Stimulated activated CD4-positive, alpha-beta T cell treated with anti-CD3 and anti-CD28 coated beads, Interleukin-4, amount 100 ng/mL, for 1 hour (primary cell): ENCODE data around the gene C10orf67.
"Not testable (repeated sequence)": the region's sequence is repeated elsewhere in the genome, so short reads cannot be mapped to it uniquely, and the experiment has no call there.

Experiments
- DNase-seq: peaks from one replicate; pipeline ENCODE4 v3.0.0-alpha.2; 2020

Gene C10orf67

DNA sequence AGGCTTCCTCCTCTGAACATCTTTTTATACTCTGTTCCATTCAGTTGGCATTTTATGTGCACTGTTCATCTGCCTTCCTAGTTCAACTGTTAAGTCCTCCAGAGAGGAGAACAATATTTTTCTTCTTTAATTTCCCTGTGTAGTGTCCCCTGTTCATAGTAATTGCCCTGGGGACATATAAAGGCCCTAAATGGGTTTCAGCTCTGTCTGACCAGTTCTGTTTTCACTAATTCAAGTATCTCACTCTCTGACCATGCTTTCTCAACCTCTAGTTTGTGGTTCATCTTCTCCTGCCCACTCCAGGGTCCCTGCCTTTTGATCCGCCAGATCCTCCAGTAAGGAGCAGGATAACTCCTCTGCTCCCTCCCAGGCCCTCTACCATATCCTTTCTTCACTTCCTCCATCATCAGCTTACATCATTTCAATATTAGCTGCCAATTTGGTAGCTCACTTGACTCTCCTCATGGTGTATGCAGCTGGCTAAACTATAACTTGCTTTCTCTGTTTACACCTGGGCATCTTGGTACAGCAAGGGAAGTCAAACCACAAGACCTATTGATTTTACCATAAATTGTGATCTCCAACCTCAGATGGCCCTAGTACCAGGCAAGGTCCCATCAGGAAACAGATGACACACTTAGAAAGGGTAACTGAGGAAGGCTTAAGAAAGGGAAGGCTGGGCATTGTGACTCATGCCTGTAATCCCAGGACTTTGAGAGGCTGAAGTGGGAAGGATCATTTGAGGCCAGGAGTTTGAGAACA is 17.7 kb upstream of the C10orf67 start:
- DNase-seq, result no peak

DNA sequence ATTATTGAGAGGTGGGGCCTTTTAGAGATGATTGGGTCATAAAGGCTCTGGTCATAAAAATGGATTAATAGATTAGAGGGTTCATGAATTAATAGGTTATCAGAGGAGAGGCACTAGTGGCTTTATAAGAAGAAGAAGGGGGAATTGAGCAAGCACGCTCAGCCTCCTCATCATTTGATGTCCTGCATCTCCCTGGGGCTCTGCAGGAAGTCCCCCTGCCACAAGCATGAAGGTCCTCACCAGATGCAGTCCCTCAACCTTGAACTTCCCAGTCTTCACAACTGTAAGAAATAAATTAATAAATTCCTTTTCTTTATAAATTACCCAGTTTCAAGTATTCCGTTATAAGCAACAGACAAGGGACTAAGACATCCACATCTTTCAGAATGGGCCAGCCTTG is 17.1 kb upstream of the C10orf67 start:
- no peak for DNase-seq

DNA sequence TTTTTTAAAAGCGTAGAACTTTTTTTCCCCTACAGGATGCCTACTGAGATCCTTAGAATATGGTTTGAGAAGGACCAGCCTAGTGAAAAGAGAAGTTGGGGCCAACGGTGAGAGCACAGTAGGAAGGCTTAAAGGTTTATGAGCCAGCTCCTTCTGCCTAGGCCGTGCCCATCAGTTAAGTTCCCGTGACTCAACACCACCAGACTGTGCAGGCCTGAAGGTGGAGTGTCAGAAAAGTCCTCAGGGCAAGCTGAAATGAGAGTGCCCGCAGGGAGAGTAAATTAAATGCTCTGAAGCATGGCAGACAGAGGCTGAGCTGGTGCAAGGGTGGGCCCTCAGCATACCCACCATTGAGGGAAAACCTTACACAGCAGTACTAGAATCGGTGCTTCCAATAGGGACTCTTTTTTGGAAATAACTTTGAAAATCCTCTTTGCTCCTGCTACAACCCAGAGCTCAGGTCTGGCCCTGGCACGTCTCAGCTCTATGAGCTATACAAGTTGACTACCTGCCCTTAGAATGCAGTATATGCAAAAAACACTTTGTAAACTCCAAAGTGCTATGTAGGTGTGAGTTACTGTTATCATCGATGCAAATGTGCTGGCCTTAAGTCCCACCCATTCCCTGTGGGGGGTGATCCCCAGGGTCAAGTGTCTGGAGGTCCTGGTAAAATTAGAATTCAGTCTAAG is 15.2 kb upstream of the C10orf67 start:
- DNase-seq, result no peak

DNA sequence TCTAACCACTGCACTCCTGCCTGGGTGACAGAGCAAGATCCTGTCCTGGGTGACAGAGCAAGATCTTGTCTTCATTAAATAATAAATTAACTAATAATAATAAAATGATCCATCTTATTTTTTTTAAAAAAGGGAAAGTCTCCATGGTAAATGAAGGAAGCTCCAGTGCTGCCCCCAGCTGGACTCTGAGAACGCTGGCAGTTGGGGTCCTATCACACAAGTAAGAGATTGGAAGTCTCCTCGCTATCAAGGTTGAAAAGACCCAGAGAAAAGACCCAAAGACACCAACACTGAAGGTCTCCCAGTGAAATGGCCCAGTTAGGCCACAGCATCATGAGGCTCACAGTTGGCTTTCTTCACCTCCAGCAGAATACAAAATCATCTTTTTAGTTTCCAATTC is 13.8 kb upstream of the C10orf67 start:
- no peak for DNase-seq

DNA sequence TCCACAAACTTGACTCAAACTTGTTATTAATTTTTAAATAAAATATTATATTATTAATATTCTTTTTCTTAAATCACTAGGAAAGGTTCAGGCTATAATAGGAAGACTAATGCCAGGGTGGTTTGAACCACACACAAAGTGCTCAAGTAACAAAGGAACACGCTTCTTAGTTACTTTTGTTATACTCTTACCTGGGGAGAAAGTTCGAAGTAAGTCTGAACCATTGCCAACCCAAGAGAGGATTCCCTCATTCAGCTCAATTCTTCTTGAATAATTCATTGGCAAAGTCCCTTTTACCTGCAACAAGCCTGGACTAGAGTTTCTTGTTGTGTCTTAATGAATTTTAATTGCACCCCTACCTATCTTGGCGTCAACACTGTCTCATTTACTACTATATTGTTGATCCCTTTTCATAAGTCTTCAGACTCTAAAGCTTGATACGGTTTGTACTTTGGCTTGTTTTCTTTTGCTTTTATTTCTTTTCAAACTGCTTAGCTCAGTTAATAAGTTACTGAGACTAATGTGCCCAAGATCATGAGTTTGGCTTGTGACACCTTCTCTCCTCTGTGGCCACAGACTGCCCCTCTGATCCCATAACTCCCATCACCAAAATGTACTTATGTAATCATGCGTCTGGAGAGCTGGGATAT is 10.2 kb upstream of the C10orf67 start:
- DNase-seq, result no peak

DNA sequence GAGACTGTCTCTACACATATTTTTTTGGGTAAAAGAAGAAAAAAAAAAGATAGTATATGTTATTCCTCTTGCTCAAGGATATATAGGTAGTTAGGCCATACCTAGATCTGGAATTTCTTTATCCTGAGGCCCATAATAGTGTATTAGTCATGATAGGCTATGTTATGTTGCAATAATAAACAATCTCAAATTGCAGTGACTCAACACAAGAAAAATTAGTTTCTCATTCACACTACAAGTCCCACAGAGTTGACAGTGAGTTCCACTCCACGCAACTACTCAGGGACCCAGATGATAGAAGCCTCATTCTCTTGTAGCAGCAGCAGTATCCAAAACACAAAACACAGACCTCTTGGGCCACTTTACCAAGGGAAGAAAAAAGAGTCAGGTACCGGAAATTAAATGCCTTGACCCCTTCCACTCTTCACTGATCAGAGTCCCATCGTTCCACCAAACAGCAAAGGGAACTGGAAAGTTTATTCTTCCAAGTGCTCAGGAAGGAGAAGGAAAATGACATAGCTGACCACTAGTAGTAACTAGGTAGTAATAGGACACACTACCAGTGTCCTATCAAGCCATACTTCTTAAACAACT is 7.4 kb upstream of the C10orf67 start:
- no peak for DNase-seq

DNA sequence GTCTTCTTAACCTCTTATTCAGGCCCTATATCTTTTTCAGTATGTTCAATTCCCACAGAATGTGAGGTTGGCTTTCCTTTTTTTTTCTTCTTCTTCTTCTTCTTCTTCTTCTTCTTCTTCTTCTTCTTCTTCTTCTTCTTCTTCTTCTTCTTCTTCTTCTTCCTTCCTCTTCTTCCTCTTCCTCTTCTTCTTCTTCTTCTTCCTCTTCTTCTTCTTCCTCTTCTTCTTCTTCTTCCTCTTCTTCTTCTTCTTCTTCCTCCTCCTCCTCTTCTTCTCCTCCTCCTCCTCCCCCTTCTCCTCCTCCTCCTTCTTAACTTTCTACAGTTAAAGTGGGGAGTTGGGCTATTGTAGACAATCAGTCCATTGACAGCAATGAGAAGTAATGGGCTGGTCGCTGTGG is 6.1 kb upstream of the C10orf67 start:
- not testable (repeated sequence) for DNase-seq

DNA sequence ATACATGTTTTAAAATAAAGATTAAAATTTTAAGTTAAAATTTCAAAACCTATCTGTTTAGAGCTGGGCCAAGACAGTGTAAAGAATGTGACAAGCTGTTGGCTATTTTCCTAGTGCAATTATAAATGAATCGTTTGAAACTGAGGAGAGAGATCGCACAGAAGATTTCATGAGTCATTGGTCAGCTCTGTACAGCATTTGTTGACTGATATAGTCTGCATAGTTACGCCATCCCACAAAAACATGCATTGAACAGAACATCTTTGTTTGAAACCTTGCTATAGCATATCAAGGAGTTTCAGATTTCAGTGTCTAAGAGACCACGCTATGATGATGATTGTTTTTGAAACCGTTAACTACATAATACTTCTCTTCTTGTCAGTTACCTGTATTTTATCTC is 1.3 kb upstream of the C10orf67 start:
- no peak for DNase-seq

DNA sequence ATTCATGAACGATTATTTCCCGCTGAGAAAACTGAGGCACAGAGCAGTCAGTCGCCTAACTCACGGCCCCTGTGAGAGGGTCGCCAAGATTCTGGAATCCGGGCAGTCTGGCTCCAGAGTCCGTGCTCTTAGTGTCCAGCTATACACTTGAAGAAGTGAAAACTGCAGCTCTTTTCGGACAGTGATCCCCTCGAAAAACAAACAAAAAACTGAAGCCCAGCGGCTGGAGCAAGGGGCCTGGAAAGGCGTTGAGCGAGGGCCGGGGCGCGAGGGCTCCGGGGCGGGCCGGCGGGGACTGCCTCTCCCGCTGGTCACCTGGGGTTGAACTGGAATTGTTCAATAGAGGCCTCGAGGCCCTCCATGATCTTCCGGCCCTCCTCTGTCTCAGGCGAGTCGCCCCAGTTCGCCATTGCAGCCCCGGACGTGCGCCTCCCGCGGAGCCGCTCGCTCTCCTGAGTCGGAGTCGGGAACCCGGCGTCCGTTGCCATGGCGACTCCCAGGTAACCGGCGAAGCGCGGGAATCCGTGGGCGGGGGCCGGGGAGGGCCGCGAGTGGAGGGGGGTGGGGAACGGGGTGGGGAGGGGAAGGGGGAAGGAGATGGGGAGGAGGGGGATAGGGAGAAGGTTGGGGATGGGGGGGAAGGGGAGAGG is 881 bp downstream of the C10orf67 start:
- peak; percentile 66 for DNase-seq

DNA sequence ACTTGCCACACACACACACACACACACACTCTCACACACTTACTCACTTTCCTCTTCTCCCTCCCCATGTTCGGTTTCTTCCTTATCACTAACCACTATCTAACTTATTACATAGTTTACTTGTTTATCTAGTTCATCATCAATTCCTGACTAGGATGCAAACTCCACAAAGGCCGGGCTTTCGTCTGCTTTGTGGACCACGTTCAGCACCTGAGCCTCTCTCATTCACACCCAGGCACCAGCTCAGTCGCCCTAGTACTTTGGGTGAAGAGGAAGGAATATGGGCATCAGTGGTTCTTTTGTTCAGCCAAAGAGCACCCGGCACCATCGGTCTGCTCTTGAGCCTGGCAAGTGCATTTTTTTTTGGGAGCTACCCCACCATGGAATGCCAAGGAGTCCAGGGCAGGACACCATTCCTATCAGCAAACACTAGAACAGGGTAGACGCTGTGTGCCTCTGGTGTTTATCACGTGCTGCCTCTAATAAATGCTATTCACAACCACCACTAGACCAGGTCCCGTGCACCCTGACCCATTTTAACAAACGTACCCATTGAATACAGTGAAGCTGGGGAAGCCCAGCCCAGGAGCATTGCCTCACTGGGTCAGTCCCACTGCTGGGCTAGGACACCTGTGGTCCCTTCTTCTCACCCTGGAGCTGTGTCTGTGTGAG is 2.2 kb downstream of the C10orf67 start:
- DNase-seq, result no peak

DNA sequence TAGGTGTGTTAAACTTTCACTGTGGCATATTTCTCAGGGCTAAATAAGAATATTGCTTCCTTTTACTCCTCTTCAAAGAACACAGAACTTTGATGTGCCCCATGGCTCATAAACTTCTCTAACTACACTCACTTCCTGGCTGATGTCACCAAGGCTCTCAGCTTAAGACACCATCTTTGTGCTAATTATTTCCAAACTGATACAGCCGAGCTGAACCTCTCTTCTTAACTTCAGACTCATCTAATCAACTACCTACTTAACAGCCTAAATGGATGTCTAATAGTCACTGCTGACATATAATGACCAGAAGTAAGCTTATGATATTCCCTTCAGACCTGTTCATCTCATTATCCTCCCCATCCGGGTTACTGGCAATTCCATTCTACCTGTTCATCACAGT is 3.6 kb downstream of the C10orf67 start:
- no peak for DNase-seq

DNA sequence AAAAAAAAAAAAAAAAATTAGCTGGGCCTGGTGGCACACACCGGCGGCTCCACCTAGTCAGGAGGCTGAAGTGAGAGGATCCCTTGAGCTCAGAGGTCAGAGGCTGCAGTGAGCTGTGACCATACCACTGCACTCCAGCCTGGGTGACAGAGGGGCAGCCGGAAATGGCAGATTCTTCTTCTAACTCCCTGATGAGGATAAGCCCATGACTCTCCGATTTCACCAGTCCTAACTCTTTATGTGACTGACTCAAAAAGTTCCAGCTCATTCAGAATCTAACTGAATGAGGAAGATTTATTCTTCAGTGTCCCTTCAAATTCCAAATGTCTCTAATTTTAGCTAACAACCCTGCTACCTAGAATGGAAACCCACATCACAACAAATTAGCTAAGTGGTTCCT is 4.2 kb downstream of the C10orf67 start:
- DNase-seq, result no peak

DNA sequence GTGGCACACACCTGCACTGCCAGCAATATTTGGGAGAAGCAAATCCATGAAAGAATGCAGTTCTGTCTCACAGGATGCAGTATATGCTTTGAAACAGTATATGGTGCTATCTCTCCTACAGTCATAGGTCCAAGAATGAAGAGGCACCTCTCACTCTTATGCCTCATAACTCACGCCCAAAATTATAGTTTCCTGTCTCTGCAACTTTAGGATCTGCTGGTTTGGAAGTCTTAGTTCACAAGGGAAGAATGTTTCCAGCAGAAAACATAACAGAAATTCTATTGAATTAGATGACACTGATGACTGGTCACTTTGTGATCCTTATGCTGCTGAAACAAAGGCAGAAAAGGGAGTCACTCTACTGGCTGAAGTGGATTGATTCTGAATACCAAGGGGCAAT is 5.7 kb downstream of the C10orf67 start:
- DNase-seq, result no peak

DNA sequence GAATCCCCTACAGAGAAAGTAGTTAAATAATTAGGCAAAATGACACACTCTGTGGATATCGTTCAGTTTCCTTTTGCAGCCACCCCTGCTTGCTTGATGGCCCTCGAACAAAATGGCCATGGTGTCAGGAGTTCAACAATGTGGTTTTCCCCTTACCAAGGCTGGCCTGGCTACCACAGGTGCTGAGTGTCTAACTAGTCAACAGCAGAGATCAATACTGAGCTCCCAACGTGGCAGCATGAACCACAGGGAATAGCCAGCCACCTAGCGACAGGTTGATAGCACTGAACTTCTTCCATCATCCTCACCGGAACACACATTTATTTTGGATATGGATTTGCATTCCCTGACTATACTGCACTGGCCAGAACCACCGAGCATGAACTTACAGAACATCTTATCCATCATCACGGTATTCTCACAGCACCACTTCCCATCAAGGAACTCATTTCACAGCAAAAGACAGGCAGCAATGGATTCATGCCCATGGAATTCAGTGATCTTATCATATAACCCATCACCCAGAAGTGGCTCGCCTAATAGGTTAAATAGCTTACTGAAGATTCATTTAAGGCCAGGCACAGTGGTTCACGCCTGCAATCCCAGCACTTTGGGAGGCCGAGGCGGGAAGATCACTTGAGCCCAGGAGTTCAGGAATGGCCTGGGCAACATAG is 6.3 kb downstream of the C10orf67 start:
- no peak for DNase-seq

DNA sequence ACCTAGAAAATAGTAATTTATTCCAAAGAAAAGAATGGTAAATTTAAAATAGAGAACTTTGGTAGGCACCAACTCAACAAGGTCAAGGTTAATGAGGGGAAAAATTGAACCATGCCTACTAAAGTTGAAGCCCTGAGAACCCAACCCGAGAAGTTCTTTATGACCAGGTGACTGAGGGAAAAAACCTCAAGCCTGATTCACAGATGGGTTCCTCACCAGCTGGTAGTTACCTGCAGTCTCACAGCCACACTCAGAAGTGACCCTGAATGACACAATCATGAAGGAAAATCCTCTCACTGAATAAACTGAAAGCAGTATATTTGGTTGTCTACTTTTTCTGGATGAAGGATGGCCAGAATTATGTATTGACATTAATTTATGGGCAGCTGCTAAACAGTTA is 7.0 kb downstream of the C10orf67 start:
- DNase-seq, result no peak

DNA sequence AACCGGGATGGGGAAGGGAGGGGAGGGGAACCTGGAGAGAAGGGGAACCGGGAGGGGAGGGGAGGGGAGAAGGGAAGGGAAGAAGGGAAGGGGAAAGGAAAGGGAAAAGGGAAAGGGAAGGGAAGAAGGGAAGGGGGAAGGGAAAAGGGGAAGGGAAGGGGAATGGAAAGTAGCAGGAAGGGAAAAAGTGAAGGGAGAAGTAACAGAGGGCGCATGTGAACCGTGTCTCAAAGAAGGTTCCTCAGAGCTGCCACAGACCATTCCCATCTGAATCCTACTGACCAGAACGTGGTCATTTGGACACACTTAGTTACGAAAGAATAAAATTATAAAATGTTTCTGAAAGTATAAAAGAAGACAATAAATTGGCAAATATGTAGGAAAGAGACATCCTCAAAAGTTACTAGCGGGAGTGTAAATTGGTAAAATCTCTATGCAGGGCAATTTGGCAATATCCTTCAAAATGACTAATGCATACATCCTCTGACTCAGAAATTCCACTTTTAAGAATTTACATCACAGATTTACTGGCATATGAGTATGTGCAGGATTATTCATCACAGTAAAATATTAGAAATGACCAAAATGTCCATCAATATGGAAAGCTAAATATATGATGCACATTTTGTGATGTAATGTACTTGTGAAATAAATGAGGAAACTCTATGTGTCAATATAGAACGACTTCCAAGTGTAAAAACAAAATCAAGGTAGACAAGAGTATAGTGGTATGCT is 12.9 kb downstream of the C10orf67 start:
- DNase-seq, result no peak

DNA sequence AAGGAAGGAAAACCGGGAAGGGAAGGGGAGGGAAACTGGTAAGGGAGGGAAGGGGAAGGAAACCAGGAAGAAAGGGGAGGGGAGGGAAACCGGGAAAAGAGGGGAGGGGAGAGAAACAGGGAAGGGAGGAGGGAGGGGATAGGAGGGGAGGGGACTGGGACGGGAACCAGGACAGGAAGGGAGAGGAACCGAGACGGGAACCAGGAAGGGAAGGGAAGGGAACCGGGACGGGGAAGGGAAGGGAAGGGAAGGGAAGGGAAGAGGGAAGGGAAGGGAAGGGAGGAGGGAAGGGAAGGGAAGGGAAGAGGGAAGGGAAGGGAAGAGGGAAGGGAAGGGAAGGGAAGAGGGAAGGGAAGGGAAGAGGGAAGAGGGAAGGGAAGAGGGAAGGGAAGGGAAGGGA is 13.6 kb downstream of the C10orf67 start:
- no peak for DNase-seq

DNA sequence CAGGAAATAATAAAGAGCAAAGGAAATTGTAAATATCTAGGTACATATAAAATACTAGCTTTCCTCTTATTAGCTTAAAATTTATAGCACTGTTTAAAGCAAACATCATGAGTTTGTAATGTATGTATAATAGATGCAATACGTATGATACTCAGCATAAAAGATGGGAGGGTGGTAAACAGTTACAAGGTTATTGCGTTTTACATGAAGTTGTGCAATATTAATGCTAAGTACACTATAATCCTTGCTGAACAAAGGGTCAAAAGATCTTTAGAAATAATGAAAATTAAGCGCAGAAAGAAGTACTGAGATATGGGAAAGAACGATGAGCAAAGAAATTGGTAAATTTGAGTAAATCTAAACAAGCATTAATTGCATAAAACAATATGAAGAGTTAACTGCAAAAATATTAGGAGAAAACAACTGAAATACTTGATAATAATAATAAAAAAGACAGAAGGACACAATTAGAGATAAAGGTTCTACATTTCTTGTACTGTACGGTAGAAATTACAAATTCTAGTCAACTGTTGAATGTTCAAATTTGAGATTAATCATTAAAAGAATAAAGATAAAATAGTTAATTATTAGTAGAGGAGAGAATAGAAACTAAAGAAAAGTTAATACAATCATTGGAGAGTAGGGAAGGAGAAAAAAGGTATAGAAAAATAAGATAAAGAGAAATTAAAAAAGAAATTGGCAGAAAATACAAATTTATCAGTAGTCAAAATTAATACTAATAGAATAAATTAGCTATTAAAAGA is 17.9 kb downstream of the C10orf67 start:
- DNase-seq, result no peak

DNA sequence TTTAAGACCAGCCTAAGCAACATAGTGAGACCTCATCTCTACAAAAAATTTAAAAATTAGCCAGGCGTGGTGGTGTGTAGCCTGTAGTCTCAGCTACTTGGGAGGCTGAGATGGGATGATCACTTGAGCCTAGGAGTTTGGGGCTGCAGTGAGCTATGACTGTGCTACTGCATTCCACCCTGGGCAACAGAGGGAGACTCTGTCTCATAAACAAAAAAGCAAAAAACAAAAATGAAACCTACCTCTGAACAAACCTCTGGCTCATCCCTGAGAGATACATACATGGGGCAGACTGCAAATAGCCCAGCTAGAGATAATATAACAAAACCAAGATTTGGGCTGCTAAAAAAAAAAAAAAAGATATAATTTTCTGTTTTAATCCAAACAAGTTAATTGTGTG is 19.5 kb downstream of the C10orf67 start:
- DNase-seq, result no peak

DNA sequence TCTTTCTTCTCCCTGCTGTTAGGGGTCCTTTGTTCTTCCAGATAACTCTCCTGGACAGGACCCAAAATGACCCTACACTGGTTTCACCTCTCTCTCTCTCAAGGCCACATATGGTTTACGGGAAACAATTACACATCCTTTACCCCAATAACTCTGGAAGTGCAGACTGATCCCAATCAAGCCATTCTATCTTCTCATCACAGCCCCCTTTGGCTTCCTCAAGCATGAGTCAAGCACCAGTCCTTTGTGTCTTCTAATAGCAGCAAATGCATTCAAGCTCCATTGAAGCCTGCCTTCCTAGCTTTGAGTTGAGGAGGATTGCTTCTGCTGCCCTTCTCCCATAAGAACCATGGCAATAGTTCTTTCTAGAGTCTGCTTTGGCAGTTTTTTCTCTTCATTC is 20.2 kb downstream of the C10orf67 start:
- DNase-seq, result no peak

DNA sequence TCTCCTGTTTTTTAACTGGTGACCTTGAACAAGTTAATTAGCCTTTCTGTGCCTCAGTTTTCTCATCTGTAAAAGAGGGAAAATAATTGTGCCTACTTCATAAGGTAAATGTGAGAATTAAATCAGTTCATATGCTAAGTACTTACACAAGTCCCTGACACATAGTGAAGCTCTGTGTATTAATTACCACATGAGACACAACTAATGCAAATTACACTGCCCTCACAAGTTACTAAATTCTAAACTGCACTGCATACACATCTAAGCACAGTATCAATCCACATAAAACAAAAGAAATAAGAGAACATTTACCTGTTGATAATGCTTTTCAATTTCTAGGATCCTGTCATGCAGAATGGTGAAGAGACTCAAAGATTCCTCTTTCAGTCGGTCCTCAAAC is 22.5 kb downstream of the C10orf67 start:
- DNase-seq, result no peak
